Measurements from ENCODE around the gene XPNPEP2.

Gene XPNPEP2, protein sequence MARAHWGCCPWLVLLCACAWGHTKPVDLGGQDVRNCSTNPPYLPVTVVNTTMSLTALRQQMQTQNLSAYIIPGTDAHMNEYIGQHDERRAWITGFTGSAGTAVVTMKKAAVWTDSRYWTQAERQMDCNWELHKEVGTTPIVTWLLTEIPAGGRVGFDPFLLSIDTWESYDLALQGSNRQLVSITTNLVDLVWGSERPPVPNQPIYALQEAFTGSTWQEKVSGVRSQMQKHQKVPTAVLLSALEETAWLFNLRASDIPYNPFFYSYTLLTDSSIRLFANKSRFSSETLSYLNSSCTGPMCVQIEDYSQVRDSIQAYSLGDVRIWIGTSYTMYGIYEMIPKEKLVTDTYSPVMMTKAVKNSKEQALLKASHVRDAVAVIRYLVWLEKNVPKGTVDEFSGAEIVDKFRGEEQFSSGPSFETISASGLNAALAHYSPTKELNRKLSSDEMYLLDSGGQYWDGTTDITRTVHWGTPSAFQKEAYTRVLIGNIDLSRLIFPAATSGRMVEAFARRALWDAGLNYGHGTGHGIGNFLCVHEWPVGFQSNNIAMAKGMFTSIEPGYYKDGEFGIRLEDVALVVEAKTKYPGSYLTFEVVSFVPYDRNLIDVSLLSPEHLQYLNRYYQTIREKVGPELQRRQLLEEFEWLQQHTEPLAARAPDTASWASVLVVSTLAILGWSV

DNA sequence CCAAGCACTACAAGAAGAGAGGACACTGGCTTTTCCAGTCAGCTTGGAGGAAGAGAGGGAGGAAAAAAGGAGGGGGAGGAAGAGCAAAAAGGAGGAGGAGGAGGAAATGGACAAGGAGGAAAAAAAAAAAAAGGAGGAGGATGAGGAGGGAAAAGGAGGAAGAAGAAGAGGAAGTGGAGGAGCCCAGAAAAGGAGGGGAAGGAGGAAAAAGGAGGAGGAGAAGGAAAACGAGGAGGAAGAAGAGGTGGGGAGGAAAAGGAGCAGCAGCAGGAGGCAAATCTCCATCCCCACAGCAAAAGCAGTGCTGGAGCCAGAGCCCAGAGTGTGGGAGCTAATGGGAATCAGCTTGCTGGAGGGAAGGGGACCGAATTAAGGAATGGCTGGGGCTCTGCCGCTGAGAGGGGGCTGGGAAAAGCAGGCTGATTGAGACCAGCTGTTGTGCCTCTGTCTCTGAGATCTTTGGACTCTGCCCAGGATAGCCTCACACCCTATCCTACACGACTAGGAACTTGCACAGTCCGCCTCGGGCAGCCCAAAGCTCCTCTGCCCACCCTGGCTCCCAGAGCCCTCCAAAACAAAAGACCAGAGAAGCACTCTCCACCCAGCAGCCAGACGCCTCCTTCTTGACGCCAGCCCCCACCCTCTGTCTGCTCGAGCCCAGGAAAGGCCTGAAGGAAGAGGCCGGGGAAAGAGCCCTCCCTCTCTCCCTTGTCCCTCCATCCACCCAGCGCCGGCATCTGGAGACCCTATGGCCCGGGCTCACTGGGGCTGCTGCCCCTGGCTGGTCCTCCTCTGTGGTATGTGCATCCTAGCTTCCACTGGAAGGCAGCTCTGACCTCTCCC, at the start of gene XPNPEP2:
TSS of gene XPNPEP2 (plus strand) at position 514 of the 843 bp plus-strand sequence. CDS start at position 749, 235 bp downstream.
- peak; percentile 76 for DNase-seq

DNA sequence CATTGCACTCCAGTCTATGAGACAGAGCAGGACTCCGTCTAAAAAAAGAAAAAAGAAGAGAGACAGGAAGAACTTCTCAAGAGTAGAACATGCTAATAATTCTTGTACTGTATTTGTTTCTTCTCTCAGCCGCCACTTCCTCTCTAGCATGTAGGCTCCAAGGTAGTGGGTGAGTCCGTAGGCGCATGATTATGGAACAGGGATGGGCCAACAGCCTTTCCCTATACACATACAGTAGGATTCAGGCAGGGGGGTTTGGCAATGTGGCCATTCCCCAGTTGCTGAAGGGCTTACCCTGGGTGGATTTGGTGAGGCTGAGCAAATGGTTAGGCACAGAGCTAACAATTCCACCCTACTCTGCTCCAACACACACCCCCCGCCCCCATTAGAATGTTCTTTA, 49.0 kb upstream of the XPNPEP2 start:
- DNase-seq, result no peak

DNA sequence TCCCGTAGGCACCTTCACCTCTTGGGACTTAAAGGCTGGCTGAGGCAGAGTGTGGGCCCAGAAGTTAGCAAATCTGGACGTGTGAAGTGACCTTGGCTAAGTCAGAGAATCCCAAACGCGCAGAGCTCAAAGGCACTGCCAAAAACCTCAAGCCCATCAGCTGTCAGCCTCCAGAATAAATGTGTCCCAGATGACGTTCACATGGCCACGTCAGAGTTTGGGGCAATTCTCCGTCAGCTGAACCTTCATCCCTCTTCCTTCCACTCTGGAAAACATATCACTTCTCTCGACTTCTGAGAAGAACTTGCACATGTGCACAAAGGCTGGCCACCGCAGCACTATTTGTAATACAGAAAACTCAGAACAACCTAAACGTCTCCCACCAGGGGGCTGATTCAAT, 48.3 kb upstream of the XPNPEP2 start:
- DNase-seq, result peak; percentile 84

DNA sequence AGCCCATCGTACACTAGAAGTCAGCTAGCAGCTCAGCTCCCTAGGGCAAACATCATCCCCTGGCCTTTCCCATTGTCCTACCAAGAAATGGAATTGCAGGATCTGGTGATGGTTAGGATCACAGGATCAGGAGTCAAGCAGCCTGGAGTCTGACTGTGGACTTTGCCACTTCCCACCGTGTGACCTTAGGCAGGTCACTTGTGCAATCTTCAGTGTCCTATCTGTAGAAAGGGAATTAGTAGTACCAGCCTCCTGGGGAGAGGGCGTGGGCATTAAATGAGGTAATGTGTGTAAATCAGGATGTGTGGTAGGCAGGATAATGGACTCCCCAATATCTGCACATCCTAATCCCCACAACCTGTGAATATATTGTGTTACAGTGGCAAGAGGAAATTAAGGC, 45.4 kb upstream of the XPNPEP2 start:
- no peak for DNase-seq

DNA sequence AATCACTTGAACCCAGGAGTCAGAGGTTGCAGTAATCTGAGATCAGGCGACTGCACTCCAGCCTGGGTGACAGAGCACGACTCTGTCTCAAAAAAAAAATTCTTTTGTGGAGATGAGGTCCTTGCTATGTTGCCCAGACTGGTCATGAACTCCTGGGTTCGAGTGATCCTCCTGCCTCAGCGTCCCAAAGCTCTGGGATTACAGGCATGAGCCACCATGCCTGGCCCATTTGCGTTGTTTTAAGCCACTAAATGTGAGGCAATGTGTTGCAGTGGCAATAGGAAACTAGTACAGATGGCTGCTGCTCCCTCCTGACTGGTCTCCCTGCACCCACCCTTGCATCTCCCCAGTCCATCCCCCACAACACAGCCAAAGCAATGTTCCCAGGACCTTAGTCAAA, 44.0 kb upstream of the XPNPEP2 start:
- no peak for DNase-seq

DNA sequence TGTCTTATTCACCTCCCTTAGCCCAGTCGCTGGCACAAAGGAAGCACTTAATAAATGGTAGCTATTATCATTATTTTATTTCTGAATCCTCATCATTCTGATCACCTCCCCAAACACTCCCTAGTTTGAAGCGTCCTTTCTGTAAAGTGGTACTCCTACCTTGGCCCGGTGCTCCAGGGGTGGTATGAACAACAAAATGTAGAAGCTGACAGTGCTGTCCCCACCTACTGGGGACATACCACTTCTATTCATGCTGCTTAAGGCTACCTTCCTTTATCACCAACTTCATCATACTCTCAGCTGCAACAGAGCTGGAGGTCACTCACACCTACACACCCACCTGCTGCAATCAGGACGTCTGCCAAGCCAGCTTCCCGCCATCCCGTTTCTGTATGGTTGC, 43.2 kb upstream of the XPNPEP2 start:
- DNase-seq, result no peak

DNA sequence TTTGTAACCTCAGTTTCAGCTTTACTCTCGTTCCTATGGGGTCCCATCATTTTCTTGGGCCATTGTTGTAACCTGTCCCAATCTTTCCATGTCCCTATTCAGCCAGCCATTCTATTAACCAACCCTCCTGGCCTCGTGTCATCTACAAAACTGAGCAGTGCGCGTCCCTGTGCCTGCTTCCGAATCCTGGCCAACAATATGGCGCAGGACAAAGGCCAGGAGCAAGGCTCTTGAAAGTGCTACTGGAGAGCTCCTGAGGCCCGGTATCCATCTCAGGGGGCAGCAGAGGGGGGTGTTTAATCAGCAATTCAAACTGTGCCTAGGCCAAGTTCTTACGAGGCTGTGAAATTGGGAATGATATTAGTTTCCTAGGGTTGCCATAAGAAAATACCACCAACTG, 42.8 kb upstream of the XPNPEP2 start:
- DNase-seq, result no peak

DNA sequence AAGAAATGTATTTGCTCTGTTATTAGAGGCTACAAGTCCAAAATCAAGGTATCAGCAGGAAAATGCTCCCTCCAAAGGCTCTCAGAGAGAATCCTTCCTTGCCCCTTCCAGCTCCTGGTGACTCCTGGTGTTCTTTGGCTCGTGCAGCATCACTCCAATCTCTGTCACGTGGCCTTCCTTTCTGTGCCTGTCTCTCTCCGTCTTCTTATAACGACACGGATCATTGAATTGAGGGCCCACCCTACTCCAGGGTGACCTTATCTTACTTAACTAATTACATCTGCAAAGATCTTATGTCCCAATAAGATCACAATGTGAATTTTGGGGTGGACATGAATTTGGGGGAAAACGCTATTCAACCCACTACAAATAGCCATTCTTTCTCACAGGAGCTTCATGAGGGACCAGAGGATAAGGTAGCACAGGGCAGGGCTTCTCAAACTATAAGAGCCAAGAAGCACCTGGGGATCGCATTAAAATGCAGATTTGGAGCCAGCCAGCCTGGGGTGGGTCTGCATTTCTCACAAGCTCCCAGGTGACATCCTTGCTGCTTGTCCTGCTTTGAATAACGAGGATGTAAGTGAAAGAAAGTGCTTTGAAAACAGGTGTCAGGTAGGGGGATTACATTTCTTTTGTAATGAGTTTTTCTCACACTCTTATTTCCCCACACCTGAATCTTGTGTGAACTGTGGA, 42.2 kb upstream of the XPNPEP2 start:
- no peak for DNase-seq

DNA sequence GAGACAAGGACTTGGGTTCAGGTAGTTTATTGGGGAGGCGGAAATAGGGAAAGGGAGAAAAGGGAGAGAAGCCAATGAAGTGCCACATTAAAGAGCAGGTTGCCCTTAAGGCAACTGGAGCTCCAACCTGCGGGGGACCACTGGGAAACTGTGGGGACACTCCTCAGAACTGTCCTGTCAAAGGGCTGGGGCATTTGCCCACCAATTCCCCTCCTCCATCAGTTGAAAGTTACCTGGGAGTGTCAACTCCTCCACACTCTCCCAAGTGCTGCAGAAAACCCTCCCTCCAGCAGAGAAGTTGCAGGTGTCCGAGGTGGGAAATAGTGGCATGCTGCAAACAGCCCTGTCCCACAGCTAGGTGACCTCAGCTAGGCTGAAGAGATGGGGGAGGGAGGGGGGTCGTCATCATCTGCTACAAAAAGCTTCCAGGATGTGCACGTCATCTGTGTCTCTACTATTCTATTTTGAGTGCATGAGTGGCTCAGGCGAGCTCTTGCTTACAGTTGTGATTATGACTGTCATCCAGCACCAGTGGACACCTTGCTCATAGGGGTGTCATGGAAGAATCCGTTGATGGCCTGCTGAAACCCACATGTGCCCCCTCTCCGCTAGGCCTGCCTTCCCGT, 41.5 kb upstream of the XPNPEP2 start:
- DNase-seq, result no peak

DNA sequence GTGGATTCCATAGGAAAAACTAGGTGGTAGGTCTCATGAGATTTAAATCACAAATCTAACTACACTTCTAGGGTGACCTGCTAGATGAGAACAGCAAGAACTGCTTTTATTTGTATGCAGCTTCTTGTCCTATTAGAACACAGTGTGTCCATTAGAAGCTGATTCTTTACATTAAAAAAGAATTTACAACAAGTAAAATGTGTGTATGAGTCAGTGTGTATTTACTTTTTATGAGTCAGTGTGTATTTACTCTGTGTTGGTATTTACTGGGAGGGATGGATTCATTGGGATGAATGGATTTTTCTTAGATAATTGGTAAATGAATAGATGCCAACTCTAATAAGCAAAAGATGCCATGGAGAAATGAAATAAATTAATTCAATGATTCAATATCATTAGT, 40.6 kb upstream of the XPNPEP2 start:
- no peak for DNase-seq

DNA sequence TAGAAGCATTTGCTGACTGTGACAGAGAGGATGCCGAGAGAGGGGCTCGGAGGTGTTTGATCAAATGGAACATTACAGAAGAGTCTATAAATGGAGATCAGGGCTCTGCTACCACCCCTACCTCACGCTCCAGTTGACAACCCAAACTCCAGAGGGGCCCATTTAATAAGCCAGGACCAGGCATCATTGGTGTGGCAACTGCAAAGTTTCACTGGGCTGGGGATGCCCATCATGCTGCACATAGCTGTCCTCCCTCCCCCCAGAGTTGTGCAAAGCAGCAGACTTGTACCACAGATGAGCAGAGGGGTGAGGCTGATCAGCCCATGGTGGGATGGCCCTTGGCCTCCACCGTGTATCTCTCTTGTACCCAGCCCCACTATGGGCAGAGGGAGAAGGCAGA, 38.2 kb upstream of the XPNPEP2 start:
- DNase-seq, result no peak

DNA sequence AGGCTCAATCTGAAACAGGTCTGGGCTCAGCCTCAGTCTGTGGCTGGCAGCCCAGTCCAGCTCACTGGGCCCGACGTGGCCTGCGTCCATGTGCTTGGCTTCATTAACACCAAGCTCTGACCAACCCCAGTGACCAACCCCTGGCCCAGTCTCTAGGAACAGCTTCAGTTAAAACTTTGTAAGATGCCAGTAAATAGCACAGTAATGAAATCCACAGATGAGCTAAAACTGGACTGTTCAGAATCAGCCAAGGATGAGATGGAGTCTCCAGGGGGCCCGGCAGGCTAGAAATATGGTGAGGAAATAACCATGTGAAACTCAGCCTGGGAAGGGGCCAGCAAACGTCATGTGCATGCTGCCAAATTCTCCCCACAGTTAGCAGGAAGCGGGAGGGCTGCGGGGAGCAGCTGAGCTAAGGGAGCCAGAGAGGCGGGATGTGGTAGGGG, 37.1 kb upstream of the XPNPEP2 start:
- DNase-seq, result peak; percentile 83

DNA sequence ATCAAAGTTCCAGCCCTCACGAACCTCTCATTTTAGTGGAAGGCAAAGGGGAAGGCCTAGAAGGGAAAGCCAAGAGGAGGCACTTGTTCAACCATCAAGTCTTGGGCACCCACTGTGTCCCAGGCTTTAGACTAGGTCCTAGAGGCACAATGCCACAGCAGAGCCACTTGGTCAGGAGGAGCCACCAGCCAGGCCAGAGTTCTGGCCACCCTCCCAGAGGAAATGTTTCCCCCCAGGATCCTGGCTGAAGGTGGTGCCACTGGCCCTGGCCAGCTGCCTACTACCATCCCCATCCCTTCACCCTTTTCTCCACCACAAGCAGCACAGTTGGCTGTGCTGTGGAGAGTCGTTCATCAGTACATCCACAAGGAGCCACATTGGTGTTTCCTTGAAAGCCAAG, 34.3 kb upstream of the XPNPEP2 start:
- DNase-seq, result no peak

DNA sequence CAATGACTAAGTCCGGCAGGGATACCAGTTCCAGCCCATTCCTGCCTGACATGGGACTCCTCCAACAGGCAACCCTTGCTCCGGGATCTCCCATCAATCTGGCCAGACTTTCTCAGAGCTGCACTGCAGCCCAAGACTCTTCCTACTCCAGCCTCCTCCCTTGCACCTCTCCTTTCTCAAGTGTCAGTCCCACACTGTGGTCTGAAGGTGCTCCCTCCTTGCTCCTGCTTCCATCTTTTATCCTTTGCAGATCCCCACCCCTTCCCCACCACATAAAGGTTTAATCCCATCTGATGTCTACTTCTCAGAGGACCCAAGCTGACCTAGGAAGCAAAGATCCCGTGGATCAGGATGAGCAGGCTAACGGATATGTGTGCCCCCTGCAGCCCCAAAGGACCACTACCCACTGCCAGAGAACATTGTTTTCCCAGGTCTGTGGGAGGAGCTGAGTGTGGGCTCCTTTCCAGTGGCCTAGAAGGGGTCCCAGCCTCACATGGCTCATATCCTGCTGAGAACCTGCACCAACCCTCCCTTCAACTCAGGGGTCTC, 33.3 kb upstream of the XPNPEP2 start:
- DNase-seq, result no peak

DNA sequence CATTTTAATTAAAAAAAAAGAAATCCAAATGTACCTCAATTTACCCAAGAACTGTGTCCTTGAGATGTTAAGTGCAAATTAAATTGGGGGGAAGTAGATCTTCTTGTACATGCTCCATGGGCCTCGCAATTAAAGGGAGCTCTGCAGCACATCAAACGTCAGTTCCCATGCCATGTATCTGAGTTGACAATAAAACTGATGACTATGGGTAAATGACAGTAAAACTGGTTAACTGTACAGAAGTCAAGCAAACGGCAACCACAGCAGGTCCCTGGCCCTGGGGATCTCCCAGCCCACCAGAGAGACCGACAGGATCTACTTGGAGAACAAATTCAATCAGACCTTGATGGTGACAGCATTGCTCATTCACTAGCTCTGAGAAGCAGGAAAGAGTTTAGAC, 32.8 kb upstream of the XPNPEP2 start:
- DNase-seq, result no peak

DNA sequence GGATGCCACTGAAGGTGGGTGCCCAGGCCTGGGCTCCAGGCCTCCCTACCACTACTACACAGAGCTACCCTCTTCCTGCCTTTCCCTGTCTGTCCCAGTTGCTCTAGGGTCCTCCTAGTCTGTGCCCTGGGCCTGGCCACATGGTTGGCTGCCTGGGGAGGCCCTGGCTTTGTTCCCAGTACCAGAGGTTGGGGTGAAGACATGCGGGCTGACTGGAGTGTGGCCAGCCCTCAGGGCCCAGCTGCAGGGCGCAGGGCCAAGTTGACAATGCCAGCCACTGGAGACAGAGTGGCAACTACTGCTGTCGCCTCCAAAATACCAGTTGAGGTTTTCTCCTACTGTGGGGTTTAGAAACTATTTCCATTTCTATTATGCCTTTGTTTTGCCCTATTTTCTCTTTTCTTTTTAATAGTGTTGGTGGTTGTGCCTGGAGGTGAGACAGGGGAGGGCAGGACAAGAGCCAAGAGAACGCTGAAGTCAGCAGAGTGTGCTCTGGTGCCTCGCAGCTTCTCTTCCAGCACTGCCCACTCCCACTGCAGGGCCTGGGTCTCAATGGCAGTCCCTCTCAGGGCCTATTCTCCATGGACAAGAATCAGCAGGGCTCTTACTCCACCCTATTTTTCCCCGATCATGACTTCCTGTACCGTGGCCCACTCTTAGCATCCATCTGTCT, 32.2 kb upstream of the XPNPEP2 start:
- no peak for DNase-seq

DNA sequence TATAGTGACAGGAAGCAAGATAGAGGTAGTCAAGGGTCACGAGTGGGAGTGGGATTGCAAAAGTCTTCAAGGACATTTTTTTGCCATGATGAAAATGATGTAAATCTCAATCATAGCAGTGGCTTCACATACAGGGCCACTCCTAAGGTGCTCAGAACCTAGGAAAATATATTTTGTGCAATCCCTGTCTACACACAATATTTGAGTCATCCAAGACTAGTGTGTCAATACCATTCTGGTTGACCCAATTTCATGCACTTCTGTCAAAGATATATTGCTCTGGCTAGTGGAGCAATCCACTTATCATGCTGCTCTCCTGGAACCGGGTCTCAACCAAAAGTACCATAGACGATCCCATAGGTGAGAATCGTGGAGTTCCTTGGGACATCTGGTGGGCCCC, 24.2 kb upstream of the XPNPEP2 start:
- no peak for DNase-seq

DNA sequence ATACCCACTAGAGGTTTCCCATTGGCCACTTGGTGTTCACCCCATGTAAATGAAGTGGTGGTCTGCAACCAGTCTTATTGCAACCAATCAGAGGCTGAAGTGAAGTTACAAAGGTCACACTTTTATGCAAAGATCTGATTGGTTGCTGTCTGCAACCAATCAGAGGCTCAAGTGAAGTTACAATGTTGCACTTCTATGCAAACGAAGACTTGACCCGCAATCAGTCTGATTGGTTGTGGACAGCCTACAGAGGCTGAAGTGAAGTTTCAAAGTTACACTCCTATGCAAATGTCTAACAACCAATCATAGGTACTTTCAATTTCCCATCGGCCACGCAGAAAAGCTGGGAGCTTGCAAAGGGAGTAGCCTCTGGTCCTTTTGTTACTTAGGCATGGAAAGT, 22.3 kb upstream of the XPNPEP2 start:
- no peak for DNase-seq

DNA sequence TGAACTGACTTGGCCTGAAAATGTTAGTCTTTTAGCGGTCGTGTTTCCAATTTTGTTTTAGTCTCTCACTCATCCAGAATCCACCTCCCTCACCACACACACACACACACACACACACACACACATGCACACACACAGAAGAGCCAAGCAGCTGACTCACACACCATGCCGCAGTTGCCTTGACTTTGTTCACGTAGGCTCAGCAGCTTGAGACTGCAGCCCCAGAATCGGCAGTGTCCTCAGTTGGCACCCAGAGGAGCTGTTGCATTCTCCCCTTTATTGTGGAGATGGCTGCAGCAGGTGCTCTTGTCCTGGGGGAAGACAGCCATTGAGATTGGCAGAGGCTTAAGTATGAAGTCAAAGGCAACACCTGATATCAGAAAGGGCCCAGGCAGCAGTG, 20.9 kb upstream of the XPNPEP2 start:
- peak; percentile 84 for DNase-seq

DNA sequence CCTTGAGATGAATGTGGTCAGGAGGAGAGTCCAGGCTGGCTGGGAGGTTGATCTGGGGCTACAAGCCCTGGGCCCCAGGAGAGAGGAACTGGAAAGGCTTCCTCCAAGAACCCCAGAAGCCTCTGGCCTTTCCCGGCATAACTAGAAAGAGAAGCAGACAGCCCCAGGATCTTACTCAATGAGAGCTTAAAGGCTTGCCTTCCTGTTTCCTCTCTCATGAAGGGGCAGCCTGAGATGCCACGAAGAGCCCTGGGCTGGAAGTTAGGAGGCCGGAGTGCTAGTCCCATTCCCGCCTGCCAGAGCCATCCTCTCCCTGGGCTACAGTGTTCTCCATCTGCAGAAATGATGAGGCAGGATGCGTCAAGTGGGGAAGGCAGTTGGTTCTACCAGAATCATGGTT, 20.1 kb upstream of the XPNPEP2 start:
- DNase-seq, result no peak

DNA sequence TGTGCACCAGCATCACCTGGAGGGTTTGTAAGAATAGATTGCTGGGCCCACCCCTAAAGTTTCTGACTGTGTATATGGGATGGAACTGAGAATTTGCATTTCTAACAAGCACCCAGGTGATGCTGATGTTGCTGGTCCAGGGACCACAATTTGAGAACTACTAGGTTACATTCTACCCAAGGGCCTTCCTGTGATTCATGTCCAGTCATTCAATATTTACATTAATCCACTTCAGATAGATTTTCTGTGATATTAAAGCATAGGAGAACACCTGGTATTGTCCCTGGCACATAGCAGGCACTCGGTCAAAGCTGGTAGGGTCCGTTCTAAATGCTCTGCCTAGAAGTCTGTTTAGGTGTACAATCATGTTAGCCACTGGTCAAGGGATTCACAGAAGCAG, 19.5 kb upstream of the XPNPEP2 start:
- DNase-seq, result no peak

All from fibroblast of upper back skin (primary cell).